OCI-LY1 (cell line): Measurements from ENCODE around the gene NEURL4.

ENCODE experiments used
- H2AFZ ChIP-seq: fragments of 200-600 bp; sonication (generic), shearing (Covaris generic); 2 replicates; pipeline ENCODE4 v1.6.0; 2014; ENCODE audit warnings: antibody characterized with exemption, mild to moderate bottlenecking, low read length
- H3F3A ChIP-seq: fragments of 200-600 bp; sonication (generic), shearing (Covaris generic); 2 replicates; pipeline ENCODE4 v1.6.0; 2014; ENCODE audit warnings: mild to moderate bottlenecking, antibody characterized with exemption, low read length, moderate library complexity; ENCODE audit not compliant: insufficient read depth
- H3K27ac ChIP-seq: fragments of 200-600 bp; sonication (generic); 2 replicates; pipeline ENCODE4 v1.5.1; 2014; ENCODE audit warnings: low read length, mixed run types, mild to moderate bottlenecking, low read depth; ENCODE audit not compliant: poor library complexity, severe bottlenecking
- H3K27me3 ChIP-seq: fragments of 200-600 bp; sonication (generic); 2 replicates; pipeline ENCODE4 v1.6.0; 2014; ENCODE audit warnings: antibody characterized with exemption, mild to moderate bottlenecking, low read length, moderate library complexity; ENCODE audit not compliant: insufficient read depth
- H3K36me3 ChIP-seq: fragments of 200-600 bp; sonication (generic); 2 replicates; pipeline ENCODE4 v1.6.1; 2014; ENCODE audit warnings: mild to moderate bottlenecking, antibody characterized with exemption, low read length, moderate library complexity, mixed read lengths; ENCODE audit not compliant: insufficient read depth
- H3K4me1 ChIP-seq: fragments of 200-600 bp; sonication (generic); 2 replicates; pipeline ENCODE4 v1.5.1; 2014; ENCODE audit warnings: mild to moderate bottlenecking, low read length, moderate library complexity; ENCODE audit not compliant: insufficient read depth, severe bottlenecking
- H3K4me2 ChIP-seq: fragments of 200-600 bp; sonication (generic), shearing (Covaris generic); 2 replicates; pipeline ENCODE4 v1.6.1; 2014; ENCODE audit warnings: low read length
- H3K4me3 ChIP-seq: fragments of 200-600 bp; sonication (generic); 2 replicates; pipeline ENCODE4 v1.5.1; 2014; ENCODE audit warnings: low read length, low read depth, mild to moderate bottlenecking, mixed read lengths; ENCODE audit not compliant: poor library complexity, severe bottlenecking
- H3K79me2 ChIP-seq: fragments of 200-600 bp; shearing (Covaris generic); 2 replicates; pipeline ENCODE4 v1.6.1; 2016; ENCODE audit warnings: mixed run types, low read length, mixed read lengths; ENCODE audit not compliant: insufficient read depth
- H3K9ac ChIP-seq: fragments of 200-600 bp; sonication (generic), shearing (Covaris generic); 2 replicates; pipeline ENCODE4 v1.6.1; 2014; ENCODE audit warnings: mild to moderate bottlenecking, low read length, mixed read lengths
- H3K9me2 ChIP-seq: fragments of 200-600 bp; sonication (generic), shearing (Covaris generic); 2 replicates; pipeline ENCODE4 v1.6.1; 2014; ENCODE audit warnings: low read depth, mild to moderate bottlenecking, low read length, mixed read lengths
- H3K9me3 ChIP-seq: fragments of 200-600 bp; shearing (Covaris generic); 2 replicates; pipeline ENCODE4 v1.6.1; 2014; ENCODE audit warnings: low read length, mixed read lengths
- H4K20me1 ChIP-seq: fragments of 200-600 bp; sonication (generic), shearing (Covaris generic); 2 replicates; pipeline ENCODE4 v1.6.0; 2016; ENCODE audit warnings: mild to moderate bottlenecking, low read length; ENCODE audit not compliant: insufficient read depth
- CTCF ChIP-seq: fragments of 200-600 bp; sonication (generic), shearing (Covaris generic); IDR thresholded peaks from 2 replicates; pipeline ENCODE4 v1.5.1; 2017; ENCODE audit warnings: mild to moderate bottlenecking, antibody characterized with exemption, low read length, moderate library complexity, mixed read lengths
- EZH2 ChIP-seq: fragments of 200-600 bp; sonication (generic), shearing (Covaris generic); IDR thresholded peaks from 2 replicates; pipeline ENCODE4 v1.8.0; 2017; ENCODE audit warnings: borderline replicate concordance, mixed run types, mild to moderate bottlenecking, antibody characterized with exemption, low read length, moderate library complexity, mixed read lengths

NEURL4 gene

GRCh38 chr17:7266784-7267183 is 62.4 kb downstream of the NEURL4 start:
- no peak overlapping the region for H3K9ac ChIP-seq
- H3K27me3 ChIP-seq: peaks cover 6% of the 10 kb centered on the region; the same call in 1 of the 2 replicates
- no peaks in the 10 kb centered on the region for H3K9me3 ChIP-seq
- H3K4me2 ChIP-seq: no peak overlapping the region
- H3K4me1 ChIP-seq: peaks cover 7% of the 10 kb centered on the region
- no peaks in the 10 kb centered on the region for H3K79me2 ChIP-seq
- TF ChIP-seq CTCF (no peak), EZH2 (no peak)
- H4K20me1 ChIP-seq: no peaks in the 10 kb centered on the region
- no peak overlapping the region for H2AFZ ChIP-seq
- H3K9me2 ChIP-seq: no peaks in the 10 kb centered on the region
- no peak overlapping the region for H3K4me3 ChIP-seq
- no peak overlapping the region for H3K27ac ChIP-seq
- no peaks in the 10 kb centered on the region for H3F3A ChIP-seq
- H3K36me3 ChIP-seq: no peaks in the 10 kb centered on the region
